ENCODE results near the gene GLI3.

The GLI3 gene

GRCh38 chr7:42076870-42077269 is 160.1 kb downstream of the GLI3 start:
- H3K4me3 ChIP-seq (ENCODE audit: low read length), result no peak overlapping the region
- TF ChIP-seq CTCF (IDR thresholded peaks at IDR 0.05; ENCODE audit: insufficient read depth, low read depth, low read length, missing control alignments), result no peak
- no peak for DNase-seq (ENCODE audit: low read depth)

GRCh38 chr7:42075418-42075817 is 161.6 kb downstream of the GLI3 start:
- no peak for DNase-seq (ENCODE audit: low read depth)
- H3K4me3 ChIP-seq (ENCODE audit: low read length), result no peak overlapping the region
- no peak for TF ChIP-seq CTCF (IDR thresholded peaks at IDR 0.05; ENCODE audit: insufficient read depth, low read depth, low read length, missing control alignments)

- no peak for DNase-seq (ENCODE audit: low read depth)
- no peak for TF ChIP-seq CTCF (IDR thresholded peaks at IDR 0.05; ENCODE audit: insufficient read depth, low read depth, low read length, missing control alignments)
- no peak overlapping the region for H3K4me3 ChIP-seq (ENCODE audit: low read length)
Measured at GRCh38 chr7:42074076-42074475, 162.9 kb downstream of the GLI3 start.

- DNase-seq (ENCODE audit: low read depth), result peak; percentile 71
- peak; percentile 65 for TF ChIP-seq CTCF (IDR thresholded peaks at IDR 0.05; ENCODE audit: insufficient read depth, low read depth, low read length, missing control alignments)
- H3K4me3 ChIP-seq (ENCODE audit: low read length), result no peak overlapping the region
Measured at GRCh38 chr7:42071372-42072261, 165.4 kb downstream of the GLI3 start.

- peak; percentile 87 for DNase-seq (ENCODE audit: low read depth)
- TF ChIP-seq CTCF (IDR thresholded peaks at IDR 0.05; ENCODE audit: insufficient read depth, low read depth, low read length, missing control alignments), result no peak
- H3K4me3 ChIP-seq (ENCODE audit: low read length), result no peak overlapping the region
Measured at GRCh38 chr7:42070068-42070467, 166.9 kb downstream of the GLI3 start.

GRCh38 chr7:42069590-42069989 is 167.4 kb downstream of the GLI3 start:
- H3K4me3 ChIP-seq (ENCODE audit: low read length), result no peak overlapping the region
- DNase-seq (ENCODE audit: low read depth), result no peak
- TF ChIP-seq CTCF (IDR thresholded peaks at IDR 0.05; ENCODE audit: insufficient read depth, low read depth, low read length, missing control alignments), result no peak
